ENCODE measurements around the gene NT5M.

NT5M gene

GRCh38 chr17:17256316-17256715 is 46.9 kb upstream of the NT5M start:
- ATAC-seq: no peak
- TF ChIP-seq PPARA (CRISPR knock-in tag; IDR thresholded peaks at IDR 0.05; ENCODE audit: borderline replicate concordance) (no peak), ZNF8 (CRISPR knock-in tag; IDR thresholded peaks at IDR 0.05) (no peak)

- TF ChIP-seq RARB (CRISPR knock-in tag; IDR thresholded peaks at IDR 0.05): no peak
- TF ChIP-seq ZFP3 (CRISPR knock-in tag; IDR thresholded peaks at IDR 0.05): no peak
- no peak for TF ChIP-seq CSDC2 (CRISPR knock-in tag; IDR thresholded peaks at IDR 0.05)
- no peak for TF ChIP-seq ZNF70 (CRISPR knock-in tag; IDR thresholded peaks at IDR 0.05)
- TF ChIP-seq ZC3H10 (CRISPR knock-in tag; IDR thresholded peaks at IDR 0.05): no peak
- no peak for TF ChIP-seq TOX (CRISPR knock-in tag; IDR thresholded peaks at IDR 0.05; ENCODE audit: borderline replicate concordance)
- TF ChIP-seq ESRRG (CRISPR knock-in tag; IDR thresholded peaks at IDR 0.05): no peak
- no peak for TF ChIP-seq ZNF8 (CRISPR knock-in tag; IDR thresholded peaks at IDR 0.05)
- TF ChIP-seq, protein P1, sequence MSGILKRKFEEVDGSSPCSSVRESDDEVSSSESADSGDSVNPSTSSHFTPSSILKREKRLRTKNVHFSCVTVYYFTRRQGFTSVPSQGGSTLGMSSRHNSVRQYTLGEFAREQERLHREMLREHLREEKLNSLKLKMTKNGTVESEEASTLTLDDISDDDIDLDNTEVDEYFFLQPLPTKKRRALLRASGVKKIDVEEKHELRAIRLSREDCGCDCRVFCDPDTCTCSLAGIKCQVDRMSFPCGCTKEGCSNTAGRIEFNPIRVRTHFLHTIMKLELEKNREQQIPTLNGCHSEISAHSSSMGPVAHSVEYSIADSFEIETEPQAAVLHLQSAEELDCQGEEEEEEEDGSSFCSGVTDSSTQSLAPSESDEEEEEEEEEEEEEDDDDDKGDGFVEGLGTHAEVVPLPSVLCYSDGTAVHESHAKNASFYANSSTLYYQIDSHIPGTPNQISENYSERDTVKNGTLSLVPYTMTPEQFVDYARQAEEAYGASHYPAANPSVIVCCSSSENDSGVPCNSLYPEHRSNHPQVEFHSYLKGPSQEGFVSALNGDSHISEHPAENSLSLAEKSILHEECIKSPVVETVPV (CRISPR knock-in tag; IDR thresholded peaks at IDR 0.05): no peak
- no peak for TF ChIP-seq OSR1 (CRISPR knock-in tag; IDR thresholded peaks at IDR 0.05)
- no peak for TF ChIP-seq ZFP30 (CRISPR knock-in tag; IDR thresholded peaks at IDR 0.05)
- no peak for TF ChIP-seq CREB5 (CRISPR knock-in tag; IDR thresholded peaks at IDR 0.05; ENCODE audit: low read depth)
- no peak for TF ChIP-seq TCF4 (CRISPR knock-in tag; IDR thresholded peaks at IDR 0.05; ENCODE audit: borderline replicate concordance)
- TF ChIP-seq, protein P2, sequence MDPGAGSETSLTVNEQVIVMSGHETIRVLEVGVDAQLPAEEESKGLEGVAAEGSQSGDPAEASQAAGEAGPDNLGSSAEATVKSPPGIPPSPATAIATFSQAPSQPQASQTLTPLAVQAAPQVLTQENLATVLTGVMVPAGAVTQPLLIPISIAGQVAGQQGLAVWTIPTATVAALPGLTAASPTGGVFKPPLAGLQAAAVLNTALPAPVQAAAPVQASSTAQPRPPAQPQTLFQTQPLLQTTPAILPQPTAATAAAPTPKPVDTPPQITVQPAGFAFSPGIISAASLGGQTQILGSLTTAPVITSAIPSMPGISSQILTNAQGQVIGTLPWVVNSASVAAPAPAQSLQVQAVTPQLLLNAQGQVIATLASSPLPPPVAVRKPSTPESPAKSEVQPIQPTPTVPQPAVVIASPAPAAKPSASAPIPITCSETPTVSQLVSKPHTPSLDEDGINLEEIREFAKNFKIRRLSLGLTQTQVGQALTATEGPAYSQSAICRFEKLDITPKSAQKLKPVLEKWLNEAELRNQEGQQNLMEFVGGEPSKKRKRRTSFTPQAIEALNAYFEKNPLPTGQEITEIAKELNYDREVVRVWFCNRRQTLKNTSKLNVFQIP (CRISPR knock-in tag; IDR thresholded peaks at IDR 0.05; ENCODE audit: borderline replicate concordance, low read depth): no peak
- TF ChIP-seq GLIS3 (CRISPR knock-in tag; IDR thresholded peaks at IDR 0.05): no peak
- no peak for TF ChIP-seq PPARA (CRISPR knock-in tag; IDR thresholded peaks at IDR 0.05; ENCODE audit: borderline replicate concordance)
- TF ChIP-seq ISL1 (CRISPR knock-in tag; IDR thresholded peaks at IDR 0.05): no peak
- no peak for TF ChIP-seq ARNTL (CRISPR knock-in tag; IDR thresholded peaks at IDR 0.05; ENCODE audit: borderline replicate concordance, low read depth)
- ATAC-seq: no peak
Measured at GRCh38 chr17:17258011-17258410, 45.2 kb upstream of the NT5M start.

DNA sequence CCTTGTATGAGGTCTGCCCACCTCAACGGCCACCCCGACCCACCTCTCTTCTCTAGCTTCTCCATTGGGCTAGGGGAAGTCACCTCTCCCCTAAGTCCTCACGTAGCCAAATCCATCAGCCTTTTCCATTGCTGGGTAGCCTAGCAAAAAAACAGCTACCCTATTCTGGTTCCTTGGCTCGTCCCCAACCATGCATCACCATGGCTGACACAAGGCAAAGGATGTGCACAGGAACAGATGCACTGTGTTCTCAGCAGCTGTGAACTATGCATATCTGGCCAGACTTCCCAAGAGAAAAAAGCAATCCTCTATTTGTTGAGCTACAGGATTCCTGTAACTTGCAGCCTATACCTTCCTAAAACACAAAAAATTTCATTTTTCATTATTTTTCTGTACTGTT is 44.2 kb upstream of the NT5M start:
- no peak for ATAC-seq

GRCh38 chr17:17264430-17264829 is 38.7 kb upstream of the NT5M start:
- no peak for ATAC-seq
- TF ChIP-seq ZC3H10 (CRISPR knock-in tag; IDR thresholded peaks at IDR 0.05) (no peak), SNAI2 (CRISPR knock-in tag; IDR thresholded peaks at IDR 0.05) (no peak), TOX (CRISPR knock-in tag; IDR thresholded peaks at IDR 0.05; ENCODE audit: borderline replicate concordance) (no peak), ZNF565 (CRISPR knock-in tag; conservative IDR thresholded peaks at IDR 0.05; ENCODE audit: low read depth) (no peak), CSDC2 (CRISPR knock-in tag; IDR thresholded peaks at IDR 0.05) (no peak), ZFP3 (CRISPR knock-in tag; IDR thresholded peaks at IDR 0.05) (no peak), OSR1 (CRISPR knock-in tag; IDR thresholded peaks at IDR 0.05) (no peak), ZNF70 (CRISPR knock-in tag; IDR thresholded peaks at IDR 0.05) (no peak), RARB (CRISPR knock-in tag; IDR thresholded peaks at IDR 0.05) (no peak), ZFP30 (CRISPR knock-in tag; IDR thresholded peaks at IDR 0.05) (no peak), ZNF8 (CRISPR knock-in tag; IDR thresholded peaks at IDR 0.05) (no peak), CREB5 (CRISPR knock-in tag; IDR thresholded peaks at IDR 0.05; ENCODE audit: low read depth) (no peak), PPARA (CRISPR knock-in tag; IDR thresholded peaks at IDR 0.05; ENCODE audit: borderline replicate concordance) (no peak), ESRRG (CRISPR knock-in tag; IDR thresholded peaks at IDR 0.05) (no peak), BACH2 (CRISPR knock-in tag; IDR thresholded peaks at IDR 0.05; ENCODE audit: borderline replicate concordance) (no peak), TCF4 (CRISPR knock-in tag; IDR thresholded peaks at IDR 0.05; ENCODE audit: borderline replicate concordance) (no peak)
- TF ChIP-seq, protein P2 (CRISPR knock-in tag; IDR thresholded peaks at IDR 0.05; ENCODE audit: borderline replicate concordance, low read depth): no peak
- TF ChIP-seq, protein P3, sequence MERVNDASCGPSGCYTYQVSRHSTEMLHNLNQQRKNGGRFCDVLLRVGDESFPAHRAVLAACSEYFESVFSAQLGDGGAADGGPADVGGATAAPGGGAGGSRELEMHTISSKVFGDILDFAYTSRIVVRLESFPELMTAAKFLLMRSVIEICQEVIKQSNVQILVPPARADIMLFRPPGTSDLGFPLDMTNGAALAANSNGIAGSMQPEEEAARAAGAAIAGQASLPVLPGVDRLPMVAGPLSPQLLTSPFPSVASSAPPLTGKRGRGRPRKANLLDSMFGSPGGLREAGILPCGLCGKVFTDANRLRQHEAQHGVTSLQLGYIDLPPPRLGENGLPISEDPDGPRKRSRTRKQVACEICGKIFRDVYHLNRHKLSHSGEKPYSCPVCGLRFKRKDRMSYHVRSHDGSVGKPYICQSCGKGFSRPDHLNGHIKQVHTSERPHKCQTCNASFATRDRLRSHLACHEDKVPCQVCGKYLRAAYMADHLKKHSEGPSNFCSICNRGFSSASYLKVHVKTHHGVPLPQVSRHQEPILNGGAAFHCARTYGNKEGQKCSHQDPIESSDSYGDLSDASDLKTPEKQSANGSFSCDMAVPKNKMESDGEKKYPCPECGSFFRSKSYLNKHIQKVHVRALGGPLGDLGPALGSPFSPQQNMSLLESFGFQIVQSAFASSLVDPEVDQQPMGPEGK (CRISPR knock-in tag; IDR thresholded peaks at IDR 0.05; ENCODE audit: borderline replicate concordance): no peak

More for the DNA sequence above, 44.2 kb upstream of the NT5M start:
- TF ChIP-seq, protein P2 (CRISPR knock-in tag; IDR thresholded peaks at IDR 0.05; ENCODE audit: borderline replicate concordance, low read depth): no peak

Measured in SK-N-SH treated with all-trans-retinoic acid at 6 μM for 48 hours (cell line).